Vagina (tissue), 2 donors: ENCODE measurements around the gene ARMH4.

Source experiments
- CTCF ChIP-seq, 3 experiments: fragments of 450-650 bp in 2 of 3; fragments of 200-600 bp in 1 of 3; sonication (generic) in 1 of 3; IDR thresholded peaks; one replicate each; pipeline ENCODE4 v1.5.1; 2017 to 2019; ENCODE audit warnings: antibody characterized with exemption in 3 of 3, mild to moderate bottlenecking in 2 of 3, moderate library complexity in 2 of 3
- POLR2A ChIP-seq, 2 donors: fragments of 450-650 bp; IDR thresholded peaks; one replicate each; pipeline ENCODE4 v1.6.1; 2017; ENCODE audit warnings: antibody characterized with exemption in 2 of 2, mild to moderate bottlenecking in 2 of 2, moderate library complexity in 2 of 2
- POLR2AphosphoS5 ChIP-seq, 2 donors: sonication (generic); formaldehyde crosslinking; IDR thresholded peaks; one replicate each; pipeline ENCODE4 v1.9.0; 2017; ENCODE audit warnings: antibody characterized with exemption in 2 of 2, mild to moderate bottlenecking in 2 of 2, low read depth in 1 of 2; ENCODE audit not compliant: insufficient read depth in 1 of 2

- no peak for TF ChIP-seq CTCF (IDR thresholded peaks at IDR 0.05)
- TF ChIP-seq POLR2AphosphoS5 (IDR thresholded peaks at IDR 0.05; ENCODE audit: insufficient read depth in 1 of 2, low read depth in 1 of 2), result peak in 1 of 2 donors; percentile 49
- no peak for TF ChIP-seq POLR2A (IDR thresholded peaks at IDR 0.05)
These were observed 188.9 kb downstream of the ARMH4 start for GRCh38 chr14:57963071-57963470.
